ENCODE measurements around the gene PSMD5. TPM values are rescaled to one million over a fixed set of nuclear protein-coding genes. Genes with fewer than 3 reads are reported as not detected.

Gene PSMD5
- total and polyA plus RNA-seq, 9 of the 15 experiments (the other 6 are each of a cell fraction or from before 2014, with no cell fraction given): 46.4 to 148 (median 76.3) TPM

DNA sequence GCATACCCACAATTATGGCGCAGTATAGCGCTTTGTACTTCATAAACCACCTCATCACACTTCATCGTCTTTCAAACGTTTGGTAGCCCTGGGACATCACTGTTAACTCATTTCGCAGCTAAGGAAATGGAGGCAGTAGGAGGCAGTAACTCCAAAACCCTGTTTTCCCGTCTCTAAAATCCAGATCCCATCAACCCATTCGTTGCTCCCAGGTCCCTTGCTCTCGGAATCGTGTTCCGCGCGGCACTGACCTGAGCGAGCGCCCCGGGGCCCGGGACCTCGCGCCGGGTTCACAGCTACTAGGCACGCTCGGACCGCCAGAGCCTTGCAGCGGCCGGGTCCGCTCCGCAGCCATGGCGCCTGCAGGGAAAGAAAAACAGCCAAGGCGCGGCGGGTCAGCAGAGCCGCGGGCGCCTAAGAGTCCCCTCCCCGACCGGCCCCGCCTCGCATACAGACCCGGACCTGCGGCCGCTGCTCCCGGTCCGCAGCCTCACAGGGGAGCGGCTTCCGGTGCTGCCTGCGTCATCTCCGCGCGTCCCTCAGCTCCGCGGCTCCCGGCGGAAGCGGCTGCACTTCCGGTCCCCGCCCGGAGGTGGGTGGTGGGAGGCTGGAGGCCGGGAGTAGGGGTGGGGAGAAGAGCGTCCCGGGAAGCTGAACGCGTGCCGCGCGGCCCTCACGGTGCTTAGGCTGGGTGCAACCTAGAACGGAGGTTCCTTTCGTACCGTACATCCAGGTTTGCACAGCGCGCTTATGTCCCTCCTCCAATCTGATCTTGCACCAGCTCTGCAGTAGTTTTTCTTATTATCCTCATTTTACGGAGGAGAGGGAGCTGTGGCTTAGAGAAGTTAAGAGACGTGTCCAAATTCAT is 49.6 kb downstream of the PSMD5 start, which contains the start of gene FBXW2 (continued):
- TF ChIP-seq CHCHD3 (CRISPR knock-in tag; IDR thresholded peaks at IDR 0.05) (0 out of 2 replicates have a peak, but pooled peaks have one; percentile 25), JUND (IDR thresholded peaks at IDR 0.05; ENCODE audit: borderline replicate concordance, low read depth, low read length) (peak; percentile 76), JUND (tag; IDR thresholded peaks at IDR 0.05; ENCODE audit: borderline replicate concordance, low read depth, low read length) (no peak; the same call in 2 of the 3 replicates), ESRRA (IDR thresholded peaks at IDR 0.05; ENCODE audit: borderline replicate concordance, low read depth) (peak; percentile 81), ESRRB (CRISPR knock-in tag; IDR thresholded peaks at IDR 0.05; ENCODE audit: borderline replicate concordance) (no peak), SIN3A (IDR thresholded peaks at IDR 0.05; ENCODE audit: borderline replicate concordance in 2 of 2, control insufficient read depth in 1 of 2, low read depth in 2 of 2, low read length in 2 of 2) (peak; percentile 81 to 94; a peak in 2 of 4 replicates), ETS2 (tag; IDR thresholded peaks at IDR 0.05; ENCODE audit: borderline replicate concordance, poor library complexity, severe bottlenecking) (no peak), EWSR1 (IDR thresholded peaks at IDR 0.05; ENCODE audit: borderline replicate concordance, low read depth, partially characterized antibody) (no peak), ZNF444 (CRISPR knock-in tag; IDR thresholded peaks at IDR 0.05) (no peak), MAFG (tag; conservative IDR thresholded peaks at IDR 0.05) (no peak), ZNF354B (CRISPR knock-in tag; IDR thresholded peaks at IDR 0.05) (no peak)
- TF ChIP-seq, protein P1, sequence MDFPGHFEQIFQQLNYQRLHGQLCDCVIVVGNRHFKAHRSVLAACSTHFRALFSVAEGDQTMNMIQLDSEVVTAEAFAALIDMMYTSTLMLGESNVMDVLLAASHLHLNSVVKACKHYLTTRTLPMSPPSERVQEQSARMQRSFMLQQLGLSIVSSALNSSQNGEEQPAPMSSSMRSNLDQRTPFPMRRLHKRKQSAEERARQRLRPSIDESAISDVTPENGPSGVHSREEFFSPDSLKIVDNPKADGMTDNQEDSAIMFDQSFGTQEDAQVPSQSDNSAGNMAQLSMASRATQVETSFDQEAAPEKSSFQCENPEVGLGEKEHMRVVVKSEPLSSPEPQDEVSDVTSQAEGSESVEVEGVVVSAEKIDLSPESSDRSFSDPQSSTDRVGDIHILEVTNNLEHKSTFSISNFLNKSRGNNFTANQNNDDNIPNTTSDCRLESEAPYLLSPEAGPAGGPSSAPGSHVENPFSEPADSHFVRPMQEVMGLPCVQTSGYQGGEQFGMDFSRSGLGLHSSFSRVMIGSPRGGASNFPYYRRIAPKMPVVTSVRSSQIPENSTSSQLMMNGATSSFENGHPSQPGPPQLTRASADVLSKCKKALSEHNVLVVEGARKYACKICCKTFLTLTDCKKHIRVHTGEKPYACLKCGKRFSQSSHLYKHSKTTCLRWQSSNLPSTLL (IDR thresholded peaks at IDR 0.05): no peak
- TF ChIP-seq, protein P2, sequence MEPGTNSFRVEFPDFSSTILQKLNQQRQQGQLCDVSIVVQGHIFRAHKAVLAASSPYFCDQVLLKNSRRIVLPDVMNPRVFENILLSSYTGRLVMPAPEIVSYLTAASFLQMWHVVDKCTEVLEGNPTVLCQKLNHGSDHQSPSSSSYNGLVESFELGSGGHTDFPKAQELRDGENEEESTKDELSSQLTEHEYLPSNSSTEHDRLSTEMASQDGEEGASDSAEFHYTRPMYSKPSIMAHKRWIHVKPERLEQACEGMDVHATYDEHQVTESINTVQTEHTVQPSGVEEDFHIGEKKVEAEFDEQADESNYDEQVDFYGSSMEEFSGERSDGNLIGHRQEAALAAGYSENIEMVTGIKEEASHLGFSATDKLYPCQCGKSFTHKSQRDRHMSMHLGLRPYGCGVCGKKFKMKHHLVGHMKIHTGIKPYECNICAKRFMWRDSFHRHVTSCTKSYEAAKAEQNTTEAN (CRISPR knock-in tag; IDR thresholded peaks at IDR 0.05): no peak
- TF ChIP-seq, protein P3, sequence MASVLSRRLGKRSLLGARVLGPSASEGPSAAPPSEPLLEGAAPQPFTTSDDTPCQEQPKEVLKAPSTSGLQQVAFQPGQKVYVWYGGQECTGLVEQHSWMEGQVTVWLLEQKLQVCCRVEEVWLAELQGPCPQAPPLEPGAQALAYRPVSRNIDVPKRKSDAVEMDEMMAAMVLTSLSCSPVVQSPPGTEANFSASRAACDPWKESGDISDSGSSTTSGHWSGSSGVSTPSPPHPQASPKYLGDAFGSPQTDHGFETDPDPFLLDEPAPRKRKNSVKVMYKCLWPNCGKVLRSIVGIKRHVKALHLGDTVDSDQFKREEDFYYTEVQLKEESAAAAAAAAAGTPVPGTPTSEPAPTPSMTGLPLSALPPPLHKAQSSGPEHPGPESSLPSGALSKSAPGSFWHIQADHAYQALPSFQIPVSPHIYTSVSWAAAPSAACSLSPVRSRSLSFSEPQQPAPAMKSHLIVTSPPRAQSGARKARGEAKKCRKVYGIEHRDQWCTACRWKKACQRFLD (CRISPR knock-in tag; IDR thresholded peaks at IDR 0.05): peak; percentile 68; the same call in 1 of the 2 replicates
- TF ChIP-seq, protein P4, sequence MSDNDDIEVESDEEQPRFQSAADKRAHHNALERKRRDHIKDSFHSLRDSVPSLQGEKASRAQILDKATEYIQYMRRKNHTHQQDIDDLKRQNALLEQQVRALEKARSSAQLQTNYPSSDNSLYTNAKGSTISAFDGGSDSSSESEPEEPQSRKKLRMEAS (CRISPR knock-in tag; IDR thresholded peaks at IDR 0.05): peak; percentile 88
- TF ChIP-seq, protein P5, sequence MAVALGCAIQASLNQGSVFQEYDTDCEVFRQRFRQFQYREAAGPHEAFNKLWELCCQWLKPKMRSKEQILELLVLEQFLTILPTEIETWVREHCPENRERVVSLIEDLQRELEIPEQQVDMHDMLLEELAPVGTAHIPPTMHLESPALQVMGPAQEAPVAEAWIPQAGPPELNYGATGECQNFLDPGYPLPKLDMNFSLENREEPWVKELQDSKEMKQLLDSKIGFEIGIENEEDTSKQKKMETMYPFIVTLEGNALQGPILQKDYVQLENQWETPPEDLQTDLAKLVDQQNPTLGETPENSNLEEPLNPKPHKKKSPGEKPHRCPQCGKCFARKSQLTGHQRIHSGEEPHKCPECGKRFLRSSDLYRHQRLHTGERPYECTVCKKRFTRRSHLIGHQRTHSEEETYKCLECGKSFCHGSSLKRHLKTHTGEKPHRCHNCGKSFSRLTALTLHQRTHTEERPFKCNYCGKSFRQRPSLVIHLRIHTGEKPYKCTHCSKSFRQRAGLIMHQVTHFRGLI (CRISPR knock-in tag; IDR thresholded peaks at IDR 0.05): no peak
- TF ChIP-seq, protein P6, sequence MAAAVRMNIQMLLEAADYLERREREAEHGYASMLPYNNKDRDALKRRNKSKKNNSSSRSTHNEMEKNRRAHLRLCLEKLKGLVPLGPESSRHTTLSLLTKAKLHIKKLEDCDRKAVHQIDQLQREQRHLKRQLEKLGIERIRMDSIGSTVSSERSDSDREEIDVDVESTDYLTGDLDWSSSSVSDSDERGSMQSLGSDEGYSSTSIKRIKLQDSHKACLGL (CRISPR knock-in tag; IDR thresholded peaks at IDR 0.05; ENCODE audit: borderline replicate concordance, poor library complexity, severe bottlenecking): no peak
